Measurements from ENCODE around the gene WNK2.
A peak's percentile ranks its signal among the peaks of the same experiment; 100 is the strongest.

DNA sequence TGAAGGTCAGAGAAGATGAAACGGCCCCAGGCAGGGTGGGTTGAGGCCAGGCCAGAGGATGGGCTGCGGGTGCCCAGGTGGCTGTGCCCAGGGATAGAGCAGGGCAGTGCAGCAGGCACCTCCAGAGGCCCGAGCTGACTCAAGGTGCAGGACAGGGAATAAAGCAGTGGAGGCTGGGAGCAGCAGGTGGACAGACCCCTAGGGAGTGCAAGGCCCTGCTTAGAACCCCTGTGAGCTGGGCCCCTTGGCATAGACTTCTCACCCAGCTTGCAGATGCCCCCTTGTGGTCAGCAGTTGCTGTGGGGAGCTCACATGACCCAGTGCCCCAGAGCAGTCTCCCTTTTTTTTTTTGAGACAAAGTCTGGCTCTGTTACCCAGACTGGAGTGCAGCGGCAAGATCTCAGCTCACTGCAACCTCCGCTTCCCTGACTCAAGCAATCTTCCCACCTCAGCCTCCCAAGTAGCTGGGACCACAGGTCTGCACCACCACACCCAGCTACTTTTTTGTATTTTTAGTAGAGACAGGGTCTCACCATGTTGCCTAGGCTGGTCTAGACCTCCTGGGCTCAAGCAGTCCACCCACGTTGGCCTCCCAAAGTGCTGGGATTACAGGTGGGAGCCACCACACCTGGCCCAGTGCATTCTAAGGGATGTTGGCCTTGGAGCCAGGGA, 118.8 kb downstream of the WNK2 start:
- TF ChIP-seq, protein P1, sequence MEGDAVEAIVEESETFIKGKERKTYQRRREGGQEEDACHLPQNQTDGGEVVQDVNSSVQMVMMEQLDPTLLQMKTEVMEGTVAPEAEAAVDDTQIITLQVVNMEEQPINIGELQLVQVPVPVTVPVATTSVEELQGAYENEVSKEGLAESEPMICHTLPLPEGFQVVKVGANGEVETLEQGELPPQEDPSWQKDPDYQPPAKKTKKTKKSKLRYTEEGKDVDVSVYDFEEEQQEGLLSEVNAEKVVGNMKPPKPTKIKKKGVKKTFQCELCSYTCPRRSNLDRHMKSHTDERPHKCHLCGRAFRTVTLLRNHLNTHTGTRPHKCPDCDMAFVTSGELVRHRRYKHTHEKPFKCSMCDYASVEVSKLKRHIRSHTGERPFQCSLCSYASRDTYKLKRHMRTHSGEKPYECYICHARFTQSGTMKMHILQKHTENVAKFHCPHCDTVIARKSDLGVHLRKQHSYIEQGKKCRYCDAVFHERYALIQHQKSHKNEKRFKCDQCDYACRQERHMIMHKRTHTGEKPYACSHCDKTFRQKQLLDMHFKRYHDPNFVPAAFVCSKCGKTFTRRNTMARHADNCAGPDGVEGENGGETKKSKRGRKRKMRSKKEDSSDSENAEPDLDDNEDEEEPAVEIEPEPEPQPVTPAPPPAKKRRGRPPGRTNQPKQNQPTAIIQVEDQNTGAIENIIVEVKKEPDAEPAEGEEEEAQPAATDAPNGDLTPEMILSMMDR (conservative IDR thresholded peaks at IDR 0.05): peak; percentile 84
- no peak for TF ChIP-seq ZFX (IDR thresholded peaks at IDR 0.05)

All from C4-2B (cell line).